Stimulated activated CD8-positive, alpha-beta memory T cell treated with anti-CD3 and anti-CD28 coated beads, Interleukin-15, amount 100 ng/mL, for 4 hours (primary cell): ENCODE data around the gene QPRT.
A peak's percentile ranks its signal among the peaks of the same experiment; 100 is the strongest.
"Not testable (repeated sequence)": the region's sequence is repeated elsewhere in the genome, so short reads cannot be mapped to it uniquely, and the experiment has no call there.

Experiments
- DNase-seq, 2 donors: peaks; one replicate each; pipeline ENCODE4 v3.0.0-alpha.2; 2020; ENCODE audit warnings: low read depth in 2 of 2

QPRT gene

GRCh38 chr16:29694384-29695195 is 15.6 kb downstream of the QPRT start:
- no peak for DNase-seq

- DNase-seq: not testable (repeated sequence)
Measured at GRCh38 chr16:29695675-29696074, 16.7 kb downstream of the QPRT start.

GRCh38 chr16:29696881-29697331 is 17.9 kb downstream of the QPRT start:
- DNase-seq: no peak

- no peak for DNase-seq
Measured at GRCh38 chr16:29697391-29697790, 18.4 kb downstream of the QPRT start.

GRCh38 chr16:29698042-29698441 is 19.1 kb downstream of the QPRT start:
- DNase-seq: no peak

GRCh38 chr16:29698484-29699323 is 19.7 kb downstream of the QPRT start:
- no peak for DNase-seq

- no peak for DNase-seq
Measured at GRCh38 chr16:29699324-29700219, 20.6 kb downstream of the QPRT start.

- DNase-seq: peak; percentile 37 to 42
Measured at GRCh38 chr16:29700253-29700987, 21.4 kb downstream of the QPRT start.

- no peak for DNase-seq
Measured at GRCh38 chr16:29701214-29701555, 22.2 kb downstream of the QPRT start.

GRCh38 chr16:29702269-29702668 is 23.3 kb downstream of the QPRT start:
- no peak for DNase-seq

- DNase-seq: no peak
Measured at GRCh38 chr16:29705030-29705429, 26.1 kb downstream of the QPRT start.

- not testable (repeated sequence) for DNase-seq
Measured at GRCh38 chr16:29707160-29707559, 28.2 kb downstream of the QPRT start.

- DNase-seq: no peak
Measured at GRCh38 chr16:29708917-29709600, 30.1 kb downstream of the QPRT start.

- not testable (repeated sequence) for DNase-seq
Measured at GRCh38 chr16:29709657-29710056, 30.7 kb downstream of the QPRT start.

- peak in 1 of 2 donors; percentile 29 for DNase-seq
Measured at GRCh38 chr16:29710227-29711219, 31.5 kb downstream of the QPRT start.

- DNase-seq: no peak
Measured at GRCh38 chr16:29712809-29713208, 33.8 kb downstream of the QPRT start.

GRCh38 chr16:29714396-29714795 is 35.4 kb downstream of the QPRT start:
- DNase-seq: no peak

- no peak for DNase-seq
Measured at GRCh38 chr16:29714972-29715371, 36.0 kb downstream of the QPRT start.

- DNase-seq: no peak
Measured at GRCh38 chr16:29717113-29717512, 38.1 kb downstream of the QPRT start.
